ENCODE measurements around the gene FBLN1. TPM values are rescaled to one million over a fixed set of nuclear protein-coding genes. Genes with fewer than 3 reads are reported as not detected.

The FBLN1 gene
- total and polyA plus RNA-seq, 2 donors (not counting 3 experiments of a cell fraction or from before 2014, with no cell fraction given) = 1.2 to 4.0 TPM

DNA sequence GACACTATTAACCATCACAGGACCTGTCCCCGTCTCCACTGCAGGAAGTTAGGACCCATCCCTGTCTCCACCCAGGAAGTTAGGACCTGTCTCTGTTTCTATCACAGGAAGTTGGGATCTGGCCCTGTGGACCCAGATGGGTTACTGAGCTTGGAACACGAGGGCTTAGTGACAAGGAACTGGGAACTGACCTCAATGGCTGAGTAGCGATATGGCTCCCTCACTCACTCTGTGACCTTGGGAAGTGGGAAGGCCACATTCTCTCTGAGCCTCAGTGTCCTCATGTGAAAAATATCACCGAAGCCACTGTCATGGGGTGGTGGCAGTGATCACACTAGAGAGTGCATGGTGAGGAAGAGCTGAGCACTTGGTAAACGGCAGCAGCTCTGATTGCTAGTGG, 59.4 kb downstream of the FBLN1 start:
- DNase-seq (ENCODE audit: low read depth, low spot score) = no peak
- Histone ChIP-seq H3K36me3 (ENCODE audit: control insufficient read depth in 2 of 2, extremely low read depth in 1 of 2, insufficient read depth in 2 of 2, low read length in 2 of 2) (no peaks in the 10 kb centered on the region), H3K27ac (ENCODE audit: insufficient read depth, low read depth, low read length) (no peak overlapping the region), H3K4me2 (ENCODE audit: insufficient read depth, low read length) (no peak overlapping the region), H3K9me3 (replicated peaks; ENCODE audit: control insufficient read depth, insufficient read depth, low read length) (no peaks in the 10 kb centered on the region), H4K20me1 (replicated peaks; ENCODE audit: control insufficient read depth, extremely low read depth, insufficient read depth, low read length) (no peaks in the 10 kb centered on the region), H3K9me1 (replicated peaks; ENCODE audit: control insufficient read depth, extremely low read depth, insufficient read depth, low read length) (no peaks in the 10 kb centered on the region), H3K79me2 (ENCODE audit: control insufficient read depth, insufficient read depth, low read length) (no peaks in the 10 kb centered on the region), H3K9ac (replicated peaks; ENCODE audit: extremely low read depth, insufficient read depth, low read length) (no peak overlapping the region), H3K27me3 (ENCODE audit: control insufficient read depth in 2 of 2, insufficient read depth in 2 of 2, low read length in 2 of 2) (peaks cover 0 to 3% of the 10 kb centered on the region in 2 experiments), H2AFZ (ENCODE audit: low read depth, low read length) (no peak overlapping the region), H3K4me3 (replicated peaks in 1 of 3; ENCODE audit: insufficient read depth in 1 of 3, low read depth in 1 of 3, low read length in 3 of 3) (no peak overlapping the region), H3K4me1 (ENCODE audit: control insufficient read depth, extremely low read depth, insufficient read depth, low read length) (no peaks in the 10 kb centered on the region)
- no peak for TF ChIP-seq JUN (IDR thresholded peaks at IDR 0.05; ENCODE audit: borderline replicate concordance, insufficient read depth, insufficient read length, low read depth)
- no peak for TF ChIP-seq POLR2AphosphoS5 (IDR thresholded peaks at IDR 0.05; ENCODE audit: insufficient read depth, low read depth, low read length)
- TF ChIP-seq GATA2 (IDR thresholded peaks at IDR 0.05; ENCODE audit: insufficient read depth, insufficient read length, low read depth, low read length) = no peak
- no peak for TF ChIP-seq EZH2 (IDR thresholded peaks at IDR 0.05; ENCODE audit: borderline replicate concordance, low read depth, low read length, severe bottlenecking)
- no peak for TF ChIP-seq MAX (IDR thresholded peaks at IDR 0.05; ENCODE audit: insufficient read depth, insufficient read length)
- TF ChIP-seq POLR2A (IDR thresholded peaks at IDR 0.05; ENCODE audit: low read depth, low read length) = no peak
- TF ChIP-seq FOS (IDR thresholded peaks at IDR 0.05; ENCODE audit: borderline replicate concordance, insufficient read depth, low read length) = no peak
- TF ChIP-seq CTCF (IDR thresholded peaks at IDR 0.05; ENCODE audit: extremely low read depth in 1 of 2, insufficient read depth in 1 of 2, low read depth in 1 of 2, low read length in 2 of 2) = no peak
- no peak for TF ChIP-seq MYC (IDR thresholded peaks at IDR 0.05; ENCODE audit: low read depth, low read length)
- ChIA-PET CTCF (no interaction called here), POLR2A (no interaction called here)
- intact Hi-C loops (cut with micrococcal nuclease) (no loop called here), dilution Hi-C loops (cut with MboI; ENCODE audit: extremely low pct_ligation_motif_present, low sequenced_read_pairs) (no loop called here)
- no peak for FAIRE-seq
- no TSS peak for BruUV-seq (replicated peaks)

Measured in endothelial cell of umbilical vein (primary cell).